AG04450 (cell line): ENCODE measurements around the gene TMEM256. TPM values are rescaled to one million over a fixed set of nuclear protein-coding genes. Genes with fewer than 3 reads are reported as not detected.
"Not testable (repeated sequence)": the region's sequence is repeated elsewhere in the genome, so short reads cannot be mapped to it uniquely, and the experiment has no call there.

ENCODE experiments used
- CTCF ChIA-PET: fragments of 300-600, 350-600 bp; formaldehyde crosslinking; extraction: SDS; loops from one replicate; lab custom pipeline; 2022; ENCODE audit warnings: antibody characterized with exemption, inconsistent platforms; lab: Charles Lee
- POLR2A ChIA-PET: fragments of 350-600 bp; formaldehyde crosslinking; extraction: SDS; loops from one replicate; lab custom pipeline; 2021; ENCODE audit warnings: antibody characterized with exemption, inconsistent platforms; lab: Yijun Ruan, JAX
- DNase-seq: peaks from one replicate; pipeline ENCODE4 v3.0.0-alpha.2; 2011; ENCODE audit warnings: low read depth, low spot score
- H3K27ac ChIP-seq: one replicate; pipeline ENCODE4 v1.5.1; 2012; ENCODE audit warnings: low read depth, low read length, control low read depth
- H3K27me3 ChIP-seq: one replicate; pipeline ENCODE4 v1.6.0; 2012; ENCODE audit warnings: low read length; ENCODE audit not compliant: control insufficient read depth, insufficient read depth
- H3K4me3 ChIP-seq: 2 replicates; pipeline ENCODE4 v1.5.1; 2011; ENCODE audit warnings: mild to moderate bottlenecking, low read depth, low read length, control low read depth
- H3K9me3 ChIP-seq: 2 replicates; pipeline ENCODE4 v1.5.1; 2012; ENCODE audit warnings: low read length; ENCODE audit not compliant: control insufficient read depth, insufficient read depth
- polyA plus RNA-seq: library from polyadenylated mRNA; depleted of rRNA; stranded (reverse); fragments of >200 nt; gene quantifications from 2 replicates; pipeline ENCODE4 v1.2.3, GENCODE V29; 2011
- TF ChIP-seq, protein P1 (sequence below): IDR thresholded peaks from 2 replicates; pipeline ENCODE4 v1.5.1; 2011; ENCODE audit warnings: low read depth, low read length, control low read depth, inconsistent platforms

The TMEM256 gene
- polyA plus RNA-seq, 1 experiment = 83.8 TPM

DNA sequence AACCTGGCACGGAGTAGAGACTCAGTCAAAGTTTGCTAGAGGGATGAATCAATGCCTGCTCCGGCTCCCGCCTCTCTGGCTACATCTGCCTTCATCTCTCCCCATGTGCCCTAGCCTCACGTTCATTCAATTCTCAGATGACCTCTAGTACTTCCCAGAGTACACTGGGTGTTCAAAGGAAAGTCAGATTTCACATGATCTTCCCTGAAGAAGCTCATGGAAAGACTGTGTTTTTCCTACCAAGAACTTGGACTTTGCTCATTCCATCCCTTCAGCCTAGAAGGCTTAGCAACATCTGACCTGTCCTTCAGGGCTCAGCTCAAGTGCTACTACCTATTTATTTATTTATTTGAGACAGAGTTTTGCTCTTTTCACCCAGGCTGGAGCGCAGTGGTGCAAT, 34.1 kb downstream of the TMEM256 start:
- Histone ChIP-seq H3K9me3 (no peaks in the 10 kb centered on the region), H3K27me3 (peaks cover 14% of the 10 kb centered on the region), H3K27ac (no peak overlapping the region), H3K4me3 (no peak overlapping the region)
- ChIA-PET POLR2A (no interaction called here), CTCF (interaction anchor here (2.4 kb wide), 1 partner anchor 14 kb away, joined by 9 read pairs; no protein-coding TSS in a partner anchor)
- TF ChIP-seq, protein P1, sequence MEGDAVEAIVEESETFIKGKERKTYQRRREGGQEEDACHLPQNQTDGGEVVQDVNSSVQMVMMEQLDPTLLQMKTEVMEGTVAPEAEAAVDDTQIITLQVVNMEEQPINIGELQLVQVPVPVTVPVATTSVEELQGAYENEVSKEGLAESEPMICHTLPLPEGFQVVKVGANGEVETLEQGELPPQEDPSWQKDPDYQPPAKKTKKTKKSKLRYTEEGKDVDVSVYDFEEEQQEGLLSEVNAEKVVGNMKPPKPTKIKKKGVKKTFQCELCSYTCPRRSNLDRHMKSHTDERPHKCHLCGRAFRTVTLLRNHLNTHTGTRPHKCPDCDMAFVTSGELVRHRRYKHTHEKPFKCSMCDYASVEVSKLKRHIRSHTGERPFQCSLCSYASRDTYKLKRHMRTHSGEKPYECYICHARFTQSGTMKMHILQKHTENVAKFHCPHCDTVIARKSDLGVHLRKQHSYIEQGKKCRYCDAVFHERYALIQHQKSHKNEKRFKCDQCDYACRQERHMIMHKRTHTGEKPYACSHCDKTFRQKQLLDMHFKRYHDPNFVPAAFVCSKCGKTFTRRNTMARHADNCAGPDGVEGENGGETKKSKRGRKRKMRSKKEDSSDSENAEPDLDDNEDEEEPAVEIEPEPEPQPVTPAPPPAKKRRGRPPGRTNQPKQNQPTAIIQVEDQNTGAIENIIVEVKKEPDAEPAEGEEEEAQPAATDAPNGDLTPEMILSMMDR = no peak
- no peak for DNase-seq

DNA sequence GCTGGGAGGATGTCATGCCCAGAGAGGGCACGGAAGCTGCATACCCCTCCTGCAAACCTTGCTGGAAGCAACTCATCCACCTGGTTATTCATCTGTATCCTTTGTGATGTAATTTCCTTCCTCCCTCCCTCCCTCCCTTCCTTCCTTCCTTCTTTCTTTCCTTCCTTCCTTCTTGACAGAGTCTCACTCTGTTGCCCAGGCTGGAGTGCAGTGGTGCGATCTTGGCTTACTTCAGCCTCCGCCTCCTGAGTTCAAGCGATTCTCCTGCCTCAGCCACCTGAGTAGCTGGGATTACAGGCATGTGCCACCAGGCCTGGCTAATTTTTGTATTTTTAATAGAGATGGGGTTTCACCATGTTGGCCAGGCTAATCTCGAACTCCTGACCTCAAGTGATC, 35.3 kb downstream of the TMEM256 start:
- H3K9me3 ChIP-seq, H3K4me3 ChIP-seq, DNase-seq, H3K27ac ChIP-seq, POLR2A ChIA-PET: not testable (repeated sequence)
- CTCF ChIA-PET = interaction anchor here (2.4 kb wide), 1 partner anchor 12 kb away, joined by 9 read pairs; no protein-coding TSS in a partner anchor
- H3K27me3 ChIP-seq = peaks cover 14% of the 10 kb centered on the region

- ChIA-PET CTCF (no interaction called here), POLR2A (no interaction called here)
- DNase-seq = no peak
- Histone ChIP-seq H3K27ac (no peak overlapping the region), H3K4me3 (no peak overlapping the region), H3K9me3 (no peaks in the 10 kb centered on the region), H3K27me3 (peaks cover 14% of the 10 kb centered on the region)
- TF ChIP-seq, protein P1 = no peak
These were observed 35.8 kb downstream of the TMEM256 start for GRCh38 chr17:7367918-7368598.

- POLR2A ChIA-PET = no interaction called here
- Histone ChIP-seq H3K27ac (no peak overlapping the region), H3K4me3 (no peak overlapping the region), H3K9me3 (no peaks in the 10 kb centered on the region), H3K27me3 (peaks cover 14% of the 10 kb centered on the region)
- CTCF ChIA-PET = no interaction called here
- no peak for DNase-seq
- TF ChIP-seq, protein P1 = no peak
These were observed 36.8 kb downstream of the TMEM256 start for GRCh38 chr17:7367083-7367482.

GRCh38 chr17:7365963-7366362, 37.9 kb downstream of the TMEM256 start:
- H3K9me3 ChIP-seq, DNase-seq, H3K4me3 ChIP-seq, H3K27ac ChIP-seq, POLR2A ChIA-PET: not testable (repeated sequence)
- CTCF ChIA-PET = interaction anchor here (0.6 kb wide), 1 partner anchor 346 kb away, joined by 3 read pairs; no protein-coding TSS in a partner anchor
- peaks cover 14% of the 10 kb centered on the region for H3K27me3 ChIP-seq

DNA sequence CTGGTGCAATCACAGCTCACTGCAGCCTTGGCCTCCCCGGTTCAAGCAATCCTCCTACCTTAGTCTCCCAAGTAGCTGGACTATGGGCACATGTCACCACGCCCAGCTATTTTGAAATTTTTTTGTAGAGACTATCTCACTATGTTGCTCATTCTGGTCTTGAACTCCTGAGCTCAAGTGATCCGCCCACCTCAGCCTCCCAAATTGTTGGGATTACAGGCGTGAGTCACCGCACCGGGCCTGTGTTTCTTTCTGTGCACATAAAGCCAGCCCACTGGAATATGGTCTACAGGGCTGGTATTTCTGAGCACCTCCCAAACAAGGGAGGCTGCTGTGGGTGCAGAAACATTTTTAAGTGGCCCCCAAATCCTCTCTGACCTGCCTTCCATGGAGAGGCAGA, 40.6 kb downstream of the TMEM256 start:
- H3K27me3 ChIP-seq = peaks cover 2% of the 10 kb centered on the region
- ChIA-PET CTCF (interaction anchor here (0.5 kb wide), 1 partner anchor 22 kb away, joined by 5 read pairs; no protein-coding TSS in a partner anchor), POLR2A (interaction anchor here (0.6 to 0.8 kb wide), 3 partner anchors 12 to 121 kb away, joined by 3 to 5 read pairs (median 4); no protein-coding TSS in a partner anchor)
- no peaks in the 10 kb centered on the region for H3K9me3 ChIP-seq
- DNase-seq = no peak
- no peak overlapping the region for H3K4me3 ChIP-seq
- H3K27ac ChIP-seq = no peak overlapping the region
- TF ChIP-seq, protein P1 = no peak
